ENCODE data around the gene MBD6.
"Not testable (repeated sequence)": the region's sequence is repeated elsewhere in the genome, so short reads cannot be mapped to it uniquely, and the experiment has no call there.

MBD6 gene

DNA sequence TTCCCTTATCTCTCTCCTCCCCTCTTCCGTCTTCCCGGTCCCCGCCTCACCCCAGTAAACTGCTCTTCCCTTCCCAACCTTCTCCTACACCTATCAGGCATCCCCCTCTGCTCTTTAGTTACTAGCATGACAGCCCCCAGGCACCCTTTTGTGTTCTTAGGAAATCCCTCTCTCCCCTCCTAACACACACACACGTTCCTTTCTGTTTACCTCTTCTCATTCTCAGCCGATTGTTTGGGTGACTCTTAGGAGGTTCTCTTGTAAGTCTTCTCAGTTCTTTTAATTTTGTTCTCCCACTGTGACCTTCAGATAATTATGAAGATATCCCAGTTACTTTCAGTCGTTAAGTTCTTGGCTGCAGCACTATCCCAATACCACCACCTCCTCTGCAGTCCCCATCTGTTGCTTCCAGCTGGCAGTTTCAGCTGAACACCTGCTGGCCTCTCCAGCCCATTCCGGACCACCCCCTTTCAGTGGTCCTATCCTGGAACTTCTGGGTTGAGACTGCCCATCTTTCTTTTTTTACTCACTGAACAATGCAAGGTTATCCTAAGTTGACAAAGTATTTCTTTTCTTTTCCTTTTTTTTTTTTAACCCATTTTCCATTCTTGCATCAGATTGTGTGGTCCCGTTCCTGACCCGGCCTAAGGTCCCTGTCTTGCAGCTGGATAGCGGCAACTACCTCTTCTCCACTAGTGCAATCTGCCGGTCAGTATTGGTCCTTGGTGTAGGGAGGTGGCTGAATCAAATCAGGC lies 34.0 kb upstream of the MBD6 start:
- peak; percentile 38 for DNase-seq

DNA sequence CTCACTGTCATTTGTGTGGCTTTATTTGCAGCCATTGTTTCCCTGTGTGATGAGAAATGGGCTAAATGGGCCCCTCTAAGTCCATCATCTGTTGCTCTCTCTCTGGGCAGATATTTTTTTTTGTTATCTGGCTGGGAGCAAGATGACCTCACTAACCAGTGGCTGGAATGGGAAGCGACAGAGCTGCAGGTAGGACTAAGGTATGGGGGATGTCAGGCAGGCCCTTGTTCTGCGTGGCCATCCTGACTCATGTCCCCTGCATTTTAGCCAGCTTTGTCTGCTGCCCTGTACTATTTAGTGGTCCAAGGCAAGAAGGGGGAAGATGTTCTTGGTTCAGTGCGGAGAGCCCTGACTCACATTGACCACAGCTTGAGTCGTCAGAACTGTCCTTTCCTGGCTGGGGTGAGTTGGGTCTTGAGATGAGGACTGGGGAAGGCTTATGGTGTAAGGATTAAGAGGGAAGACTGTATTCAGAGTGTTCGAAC lies 33.4 kb upstream of the MBD6 start:
- DNase-seq: no peak

DNA sequence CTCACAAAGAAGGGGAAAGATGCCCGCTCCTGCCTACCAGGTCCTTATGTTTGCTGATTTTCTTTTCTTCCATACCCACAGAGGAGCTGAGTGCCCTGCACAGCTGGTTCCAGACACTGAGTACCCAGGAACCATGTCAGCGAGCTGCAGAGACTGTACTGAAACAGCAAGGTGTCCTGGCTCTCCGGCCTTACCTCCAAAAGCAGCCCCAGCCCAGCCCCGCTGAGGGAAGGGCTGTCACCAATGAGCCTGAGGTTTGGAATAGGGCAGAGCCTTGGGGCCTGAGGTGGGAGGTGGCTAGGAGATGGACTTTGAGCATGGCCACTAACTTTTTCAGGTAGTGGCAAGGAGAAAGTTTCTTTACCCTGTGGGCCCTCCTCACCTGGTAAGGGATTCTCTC lies 32.5 kb upstream of the MBD6 start:
- no peak for DNase-seq

DNA sequence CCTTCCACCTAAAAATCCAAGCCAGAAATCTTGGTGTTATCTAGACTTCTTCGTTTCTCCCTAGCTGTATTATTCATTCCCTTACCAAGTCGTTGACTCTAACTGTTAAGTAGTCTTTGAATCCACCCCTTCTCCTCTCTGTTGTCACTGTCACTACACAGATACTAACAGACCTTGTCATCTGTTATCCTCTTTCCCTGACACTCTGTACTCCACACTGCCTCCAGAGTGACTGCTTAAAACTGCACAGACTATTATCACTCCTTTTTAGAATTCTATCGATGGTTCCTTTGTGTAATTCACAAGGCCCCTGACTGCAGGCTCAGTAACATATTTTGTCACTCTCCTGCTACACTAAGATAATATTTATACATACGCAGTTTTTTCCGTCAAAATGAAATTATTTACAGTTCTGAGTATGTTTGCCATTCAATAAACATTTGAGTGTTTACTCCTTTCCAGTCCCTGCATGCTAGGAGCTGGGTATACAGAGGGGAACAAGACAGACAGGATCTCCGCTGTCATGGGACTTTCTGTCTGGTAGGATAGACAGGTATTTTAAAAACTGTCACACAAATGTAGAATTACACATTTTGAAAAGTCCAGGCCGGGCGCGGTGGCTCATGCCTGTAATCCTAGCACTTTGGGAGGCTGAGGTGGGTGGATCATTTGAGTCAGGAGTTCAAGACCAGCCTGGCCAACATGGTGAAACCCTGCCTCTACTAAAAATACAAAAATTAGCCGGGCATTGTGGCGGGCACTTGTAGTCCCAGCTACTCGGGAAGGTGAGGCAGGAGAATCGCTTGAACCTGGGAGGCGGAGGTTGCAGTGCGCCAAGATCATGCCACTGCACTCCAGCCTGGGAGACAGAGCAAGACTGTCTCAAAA lies 31.0 kb upstream of the MBD6 start:
- DNase-seq: no peak

DNA sequence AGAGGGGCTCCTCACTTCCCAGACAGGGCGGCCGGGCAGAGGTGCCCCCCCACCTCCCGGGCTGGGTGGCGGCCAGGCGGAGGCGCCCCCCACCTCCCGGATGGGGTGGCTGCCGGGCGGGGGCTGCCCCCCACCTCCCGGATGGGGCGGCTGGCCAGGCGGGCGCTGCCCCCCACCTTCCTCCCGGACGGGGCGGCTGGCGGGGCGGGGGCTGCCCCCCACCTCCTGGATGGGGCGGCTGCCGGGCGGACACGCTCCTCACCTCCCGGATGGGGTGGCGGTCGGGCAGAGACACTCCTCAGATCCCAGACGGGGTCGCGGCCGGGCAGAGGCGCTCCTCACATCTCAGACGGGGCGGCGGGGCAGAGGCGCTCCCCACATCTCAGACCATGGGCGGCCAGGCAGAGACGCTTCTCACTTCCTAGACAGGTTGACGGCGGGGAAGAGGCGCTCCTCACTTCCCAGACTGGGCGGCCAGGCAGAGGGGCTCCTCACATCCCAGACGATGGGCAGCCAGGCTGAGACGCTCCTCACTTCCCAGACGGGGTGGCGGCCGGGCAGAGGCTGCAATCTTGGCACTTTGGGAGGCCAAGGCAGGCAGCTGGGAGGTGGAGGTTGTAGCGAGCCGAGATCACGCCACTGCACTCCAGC lies 27.4 kb upstream of the MBD6 start:
- DNase-seq: not testable (repeated sequence)

DNA sequence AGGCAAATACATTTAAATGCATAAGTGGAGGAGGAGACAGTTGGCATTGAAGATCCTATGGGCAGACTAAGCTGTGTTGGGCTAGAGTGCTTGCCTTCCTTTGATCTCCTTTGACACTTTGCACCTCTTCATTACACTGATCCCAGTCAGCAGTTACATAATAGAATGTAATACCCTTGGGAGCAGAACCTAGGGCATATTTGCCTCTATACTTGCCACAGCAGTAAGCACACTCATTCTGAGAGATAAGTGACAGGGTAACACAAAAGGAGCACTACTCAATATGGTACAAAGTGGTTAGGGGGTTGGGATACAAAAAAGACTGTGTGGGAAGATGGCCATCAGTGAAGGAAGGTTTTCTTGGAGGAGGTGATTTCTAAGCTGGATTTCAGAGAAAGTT lies 25.8 kb upstream of the MBD6 start:
- no peak for DNase-seq

DNA sequence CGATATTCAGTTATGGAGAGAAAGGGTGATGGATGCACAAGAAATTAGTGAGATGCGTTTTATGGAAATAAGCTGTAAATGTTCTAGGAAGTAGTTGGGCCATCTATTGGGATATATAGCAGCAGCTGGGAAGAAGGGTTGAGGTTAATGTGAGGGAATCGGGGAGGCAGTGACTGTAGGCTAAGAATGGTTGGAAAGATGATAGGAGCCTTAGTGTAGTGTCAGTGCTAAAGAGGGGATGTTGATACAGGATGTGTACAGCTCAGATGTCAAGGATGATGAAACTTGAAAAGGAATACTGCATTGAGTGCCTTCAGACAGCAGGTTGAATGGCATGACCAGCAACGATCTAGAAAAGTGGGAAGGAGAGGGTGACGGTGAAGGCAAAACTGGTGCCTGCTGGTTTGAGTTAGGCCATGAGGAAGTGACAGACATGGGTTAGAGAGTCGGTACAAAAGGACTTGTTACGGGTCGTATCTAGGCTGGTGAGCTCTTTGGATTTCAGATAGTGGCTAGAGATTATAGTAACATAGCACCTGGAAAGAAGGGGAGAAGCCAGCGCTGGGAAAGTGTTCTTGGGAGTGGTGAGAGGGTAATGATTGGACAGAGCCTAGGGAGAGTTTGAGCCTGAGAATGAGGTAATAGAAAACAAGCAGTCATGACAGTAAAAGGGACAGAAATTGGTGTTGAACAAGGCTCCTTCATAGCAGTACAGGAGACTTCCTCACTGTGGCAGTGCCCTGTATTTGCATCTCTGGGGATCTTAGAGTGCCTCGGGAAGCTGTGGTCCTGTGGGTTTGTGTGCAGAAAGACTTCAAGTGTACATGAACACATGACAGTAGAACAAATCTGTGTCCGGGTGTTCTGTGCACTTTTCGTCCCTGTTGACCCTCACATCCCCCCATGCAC lies 25.1 kb upstream of the MBD6 start:
- no peak for DNase-seq

DNA sequence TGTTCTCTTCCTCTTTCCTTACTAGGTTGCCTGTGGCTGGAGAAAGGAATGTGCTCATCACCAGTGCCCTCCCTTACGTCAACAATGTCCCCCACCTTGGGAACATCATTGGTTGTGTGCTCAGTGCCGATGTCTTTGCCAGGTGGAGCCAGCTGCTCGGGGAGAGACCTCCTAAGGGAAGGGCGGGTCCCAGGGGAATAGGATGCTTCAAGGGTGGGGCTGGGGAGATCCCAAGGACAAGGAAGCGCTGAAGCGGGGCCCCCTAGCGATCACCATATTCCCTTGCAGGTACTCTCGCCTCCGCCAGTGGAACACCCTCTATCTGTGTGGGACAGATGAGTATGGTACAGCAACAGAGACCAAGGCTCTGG lies 24.5 kb upstream of the MBD6 start:
- DNase-seq: no peak

DNA sequence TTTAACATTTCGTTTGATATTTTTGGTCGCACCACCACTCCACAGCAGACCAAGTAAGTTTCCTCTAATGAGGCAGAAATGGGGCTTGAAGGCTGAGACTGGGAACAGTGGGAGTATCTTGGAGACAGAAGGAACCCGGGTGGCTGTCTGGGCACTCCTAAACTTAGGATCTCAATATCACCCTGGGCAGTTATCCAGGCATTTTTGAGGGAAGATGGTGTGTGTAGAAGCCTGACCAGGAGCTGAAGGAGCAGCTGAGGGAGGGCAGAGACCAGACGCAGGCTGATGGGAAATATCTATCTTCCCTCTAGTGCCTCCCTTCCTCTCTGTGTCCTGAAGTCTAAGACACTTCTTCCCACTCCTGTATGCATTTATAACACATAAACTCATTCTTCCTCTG lies 24.1 kb upstream of the MBD6 start:
- DNase-seq: no peak

DNA sequence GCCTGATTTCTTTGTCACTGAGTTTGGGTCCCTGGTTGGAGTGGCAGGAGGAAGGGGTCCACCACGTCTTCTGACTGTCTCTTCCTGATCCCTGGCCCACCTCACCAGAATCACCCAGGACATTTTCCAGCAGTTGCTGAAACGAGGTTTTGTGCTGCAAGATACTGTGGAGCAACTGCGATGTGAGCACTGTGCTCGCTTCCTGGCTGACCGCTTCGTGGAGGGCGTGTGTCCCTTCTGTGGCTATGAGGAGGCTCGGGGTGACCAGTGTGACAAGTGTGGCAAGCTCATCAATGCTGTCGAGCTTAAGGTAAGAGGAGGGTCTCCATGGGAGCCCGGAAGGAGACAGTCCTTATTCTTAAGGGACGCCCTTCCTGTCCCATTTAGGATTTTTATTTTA lies 22.4 kb upstream of the MBD6 start:
- no peak for DNase-seq

DNA sequence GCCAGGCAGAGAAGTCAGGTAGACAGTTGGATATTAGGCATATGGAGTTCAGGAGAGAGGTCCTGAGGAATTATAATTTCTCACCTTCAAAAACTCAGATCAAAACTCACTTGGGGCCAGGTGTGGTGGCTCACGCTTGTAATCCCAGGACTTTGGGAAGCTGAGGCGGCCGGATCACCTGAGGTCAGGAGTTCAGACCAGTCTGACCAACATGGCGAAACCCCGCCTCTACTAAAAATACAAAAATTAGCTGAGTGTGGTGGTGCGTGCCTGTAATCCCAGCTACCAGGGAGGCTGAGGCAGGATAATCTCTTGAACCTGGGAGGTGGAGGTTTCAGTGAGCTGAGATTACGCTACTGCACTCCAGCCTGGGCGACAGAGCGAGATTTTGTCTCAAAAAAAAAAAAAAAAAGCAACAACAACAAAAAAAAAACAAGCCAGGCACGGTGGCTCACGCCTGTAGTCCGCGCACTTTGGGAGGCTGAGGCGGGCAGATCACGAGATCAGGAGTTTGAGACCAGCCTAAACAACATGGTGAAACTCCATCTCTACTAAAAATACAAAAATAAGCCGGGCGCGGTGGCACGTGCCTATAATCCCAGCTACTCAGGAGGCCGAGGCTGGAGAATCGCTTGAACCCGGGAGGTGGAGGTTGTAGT lies 20.2 kb upstream of the MBD6 start:
- not testable (repeated sequence) for DNase-seq

DNA sequence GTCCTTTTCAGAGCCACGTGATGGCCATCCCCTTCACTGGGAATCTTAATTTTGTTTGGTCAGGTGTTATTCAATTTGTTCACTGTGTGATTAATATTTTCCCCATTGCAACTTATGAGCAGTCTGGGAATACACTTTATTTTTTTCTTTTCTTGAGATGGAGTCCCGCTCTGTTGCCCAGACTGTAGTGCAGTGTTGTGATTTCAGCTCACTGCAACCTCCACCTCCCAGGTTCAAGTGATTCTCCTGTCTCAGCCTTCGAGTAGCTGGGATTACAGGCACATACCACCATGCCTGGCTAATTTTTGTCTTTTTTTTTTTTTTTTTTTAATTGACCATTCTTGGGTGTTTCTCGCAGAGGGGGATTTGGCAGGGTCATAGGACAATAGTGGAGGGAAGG lies 16.1 kb upstream of the MBD6 start:
- not testable (repeated sequence) for DNase-seq

DNA sequence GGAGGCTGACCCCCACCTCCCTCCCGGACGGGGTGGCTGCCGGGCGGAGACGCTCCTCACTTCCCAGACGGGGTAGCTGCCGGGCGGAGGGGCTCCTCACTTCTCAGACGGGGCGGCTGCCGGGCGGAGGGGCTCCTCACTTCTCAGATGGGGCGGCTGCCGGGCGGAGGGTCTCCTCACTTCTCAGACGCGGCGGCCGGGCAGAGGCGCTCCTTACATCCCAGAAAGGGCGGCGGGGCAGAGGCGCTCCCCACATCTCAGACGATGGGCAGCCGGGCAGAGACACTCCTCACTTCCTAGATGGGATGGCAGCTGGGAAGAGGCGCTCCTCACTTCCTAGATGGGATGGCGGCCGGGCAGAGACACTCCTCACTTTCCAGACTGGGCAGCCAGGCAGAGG lies 14.8 kb upstream of the MBD6 start:
- not testable (repeated sequence) for DNase-seq

DNA sequence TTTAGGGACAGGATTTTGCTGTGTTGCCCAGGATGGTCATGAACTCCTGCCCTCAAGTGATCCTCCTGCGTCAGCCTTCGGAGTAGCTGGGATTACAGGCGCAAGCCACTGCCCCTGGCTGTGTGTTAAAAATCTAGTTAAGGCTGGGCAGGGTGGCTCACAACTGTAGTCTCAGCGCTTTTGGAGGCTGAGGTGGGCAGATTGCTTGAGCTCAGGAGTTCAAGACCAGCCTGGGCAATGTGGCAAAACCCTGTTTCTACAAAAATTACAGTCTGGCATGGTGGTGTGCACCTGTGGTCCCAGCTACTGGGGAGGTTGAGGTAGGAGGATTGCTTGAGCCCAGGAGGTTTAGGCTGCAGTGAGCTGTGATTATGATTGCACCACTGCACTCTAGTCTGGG lies 11.5 kb upstream of the MBD6 start:
- no peak for DNase-seq

DNA sequence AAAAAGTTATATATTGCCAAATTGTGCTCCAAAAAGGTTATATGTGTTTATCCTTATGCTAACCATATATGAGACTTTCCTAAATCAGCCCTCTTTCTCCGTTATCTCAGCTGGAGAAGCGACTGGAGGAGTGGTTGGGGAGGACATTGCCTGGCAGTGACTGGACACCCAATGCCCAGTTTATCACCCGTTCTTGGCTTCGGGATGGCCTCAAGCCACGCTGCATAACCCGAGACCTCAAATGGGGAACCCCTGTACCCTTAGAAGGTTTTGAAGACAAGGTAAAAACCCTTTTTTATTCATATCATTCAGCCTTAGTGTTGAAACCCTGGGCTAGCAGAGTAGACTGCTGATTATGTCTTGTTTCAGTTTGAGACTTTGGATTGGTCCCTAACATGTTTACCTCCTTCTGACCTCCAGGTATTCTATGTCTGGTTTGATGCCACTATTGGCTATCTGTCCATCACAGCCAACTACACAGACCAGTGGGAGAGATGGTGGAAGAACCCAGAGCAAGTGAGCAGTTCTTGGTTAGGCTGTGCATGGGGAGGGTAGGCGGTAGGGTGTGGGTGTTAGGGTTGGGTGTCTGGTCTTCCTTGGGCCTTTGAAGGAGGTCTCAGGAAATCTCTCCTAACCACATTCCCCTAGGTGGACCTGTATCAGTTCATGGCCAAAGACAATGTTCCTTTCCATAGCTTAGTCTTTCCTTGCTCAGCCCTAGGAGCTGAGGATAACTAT lies 10.9 kb upstream of the MBD6 start:
- no peak for DNase-seq

DNA sequence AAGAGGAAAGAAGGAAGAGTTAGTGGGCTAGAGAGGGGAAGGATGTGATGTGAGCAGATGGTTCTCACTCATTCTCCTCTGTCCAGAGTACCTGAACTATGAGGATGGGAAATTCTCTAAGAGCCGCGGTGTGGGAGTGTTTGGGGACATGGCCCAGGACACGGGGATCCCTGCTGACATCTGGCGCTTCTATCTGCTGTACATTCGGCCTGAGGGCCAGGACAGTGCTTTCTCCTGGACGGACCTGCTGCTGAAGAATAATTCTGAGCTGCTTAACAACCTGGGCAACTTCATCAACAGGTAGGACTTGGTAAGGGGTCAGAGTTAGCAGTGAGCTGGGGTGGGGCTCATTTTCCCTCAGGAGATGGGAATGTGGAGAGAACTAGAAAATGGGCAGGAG lies 10.0 kb upstream of the MBD6 start:
- no peak for DNase-seq

DNA sequence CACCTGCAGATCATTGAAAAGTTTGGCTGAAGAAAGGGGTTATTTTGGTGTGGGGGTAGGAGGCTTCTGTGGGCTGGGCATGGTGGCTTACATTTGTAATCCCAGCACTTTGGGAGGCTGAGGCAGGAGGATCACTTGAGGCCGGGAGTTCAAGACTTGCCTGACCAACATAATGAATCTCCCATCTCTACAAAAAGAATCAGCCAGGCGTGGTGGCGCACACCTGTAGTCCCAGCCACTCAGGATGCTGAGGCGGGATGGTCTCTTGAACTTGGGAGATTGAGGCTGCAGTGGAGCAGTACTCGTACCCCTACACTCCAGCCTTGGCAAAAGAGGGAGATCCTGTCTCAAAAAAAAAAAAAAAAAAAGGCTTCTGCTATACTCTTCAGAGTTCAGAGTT lies 9.4 kb upstream of the MBD6 start:
- DNase-seq: no peak

DNA sequence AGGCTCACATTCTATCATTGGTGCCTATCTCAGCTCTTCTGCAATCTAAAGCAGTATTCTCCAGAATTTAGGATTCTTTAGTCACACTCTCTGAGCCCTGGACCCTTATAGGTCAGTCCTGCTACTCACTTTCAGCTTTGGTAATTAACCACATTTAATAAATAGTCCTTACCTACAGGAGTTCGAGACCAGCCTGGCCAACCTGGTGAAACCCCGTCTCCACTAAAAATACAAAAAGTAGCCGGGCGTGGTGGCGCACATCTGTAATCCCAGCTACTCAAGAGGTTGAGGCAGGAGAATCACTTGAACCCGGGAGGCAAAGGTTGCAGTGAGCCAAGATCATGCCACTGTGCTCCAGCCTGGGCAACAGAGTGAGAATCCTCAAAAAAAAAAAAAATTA lies 8.9 kb upstream of the MBD6 start:
- DNase-seq: not testable (repeated sequence)

DNA sequence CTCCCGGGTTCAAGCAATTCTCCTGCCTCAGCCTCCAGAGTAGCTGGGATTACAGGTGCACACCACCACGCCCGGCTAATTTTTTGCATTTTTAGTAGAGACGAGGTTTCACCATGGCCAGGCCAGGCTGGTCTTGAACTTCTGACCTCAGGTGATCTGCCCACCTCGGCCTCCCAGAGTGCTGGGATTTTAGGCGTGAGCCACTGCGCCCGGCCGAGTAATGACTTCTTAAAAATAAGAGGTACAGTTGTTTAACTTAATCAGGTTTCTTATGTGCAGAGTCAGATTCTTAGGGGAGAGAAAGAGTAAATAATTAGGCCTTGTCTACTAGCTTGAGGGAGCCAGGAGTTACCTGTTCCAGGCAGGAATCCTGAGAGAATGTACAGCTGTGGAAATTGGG lies 8.4 kb upstream of the MBD6 start:
- DNase-seq: not testable (repeated sequence)

DNA sequence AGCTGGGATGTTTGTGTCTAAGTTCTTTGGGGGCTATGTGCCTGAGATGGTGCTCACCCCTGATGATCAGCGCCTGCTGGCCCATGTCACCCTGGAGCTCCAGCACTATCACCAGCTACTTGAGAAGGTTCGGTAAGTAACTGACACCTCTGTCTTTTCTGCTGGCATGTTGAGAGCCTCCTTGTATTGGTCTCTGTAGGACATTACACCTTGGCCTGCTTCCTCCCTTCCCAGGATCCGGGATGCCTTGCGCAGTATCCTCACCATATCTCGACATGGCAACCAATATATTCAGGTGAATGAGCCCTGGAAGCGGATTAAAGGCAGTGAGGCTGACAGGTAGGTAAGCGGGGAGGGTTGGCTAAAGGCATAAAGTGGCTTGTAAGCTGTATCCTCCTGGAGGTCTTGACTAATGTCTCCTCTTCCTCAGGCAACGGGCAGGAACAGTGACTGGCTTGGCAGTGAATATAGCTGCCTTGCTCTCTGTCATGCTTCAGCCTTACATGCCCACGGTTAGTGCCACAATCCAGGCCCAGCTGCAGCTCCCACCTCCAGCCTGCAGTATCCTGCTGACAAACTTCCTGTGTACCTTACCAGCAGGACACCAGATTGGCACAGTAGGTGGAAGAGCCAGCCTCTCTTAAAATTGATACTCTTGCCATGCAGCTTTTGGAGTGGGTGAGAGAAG lies 7.8 kb upstream of the MBD6 start:
- DNase-seq: no peak

Measured in RPMI8226 (cell line).